Hair follicular keratinocyte (primary cell): ENCODE measurements around the gene CERS3. TPM values are rescaled to one million over a fixed set of nuclear protein-coding genes. Genes with fewer than 3 reads are reported as not detected.

Experiments
- total RNA-seq: library from RNA; depleted of rRNA; stranded (reverse); fragments of >200 nt; gene quantifications from 2 replicates; pipeline ENCODE4 v1.2.3, GENCODE V29; 2015

CERS3 gene
- 10.7 and 15.1 TPM in 2 replicates for total RNA-seq

GRCh38 chr15:100528833-100529428 is at the start of gene CERS3:
Gene CERS3, minus strand, starts transcription at chr15:100528950. Its CDS starts 27,101 bp downstream, at chr15:100501849.

Other genes with a start within 250 kb of the CERS3 start
- gene ADAMTS17, start 187.0 kb downstream of the CERS3 start, total RNA-seq, result 0.15 and 0.86 TPM in 2 replicates
- 9.7 and 13.3 TPM in 2 replicates for gene LINS1, start 73.2 kb upstream of the CERS3 start, total RNA-seq
- gene ASB7, start 73.6 kb upstream of the CERS3 start, total RNA-seq, result 6.0 and 7.8 TPM in 2 replicates